ENCODE measurements around the gene TBC1D22A. TPM values are rescaled to one million over a fixed set of nuclear protein-coding genes. Genes with fewer than 3 reads are reported as not detected.

Gene TBC1D22A
- total RNA-seq, 1 donor from 2014 or later, result 87.8 TPM

- TF ChIP-seq CTCF (IDR thresholded peaks at IDR 0.05), result no peak
- peak in 1 of 2 donors; percentile 46 for DNase-seq (ENCODE audit: low spot score in 2 of 2)
- Histone ChIP-seq H3K9me3 (no peaks in the 10 kb centered on the region), H3K4me3 (no peak overlapping the region), H3K27me3 (no peaks in the 10 kb centered on the region), H3K4me1 (no peaks in the 10 kb centered on the region), H3K36me3 (no peaks in the 10 kb centered on the region), H3K27ac (no peak overlapping the region)
- intact Hi-C loops (cut with DNase I), result no loop called here
Measured at GRCh38 chr22:47204002-47204979, 441.8 kb downstream of the TBC1D22A start.

GRCh38 chr22:47205081-47205491 is 442.6 kb downstream of the TBC1D22A start:
- H3K9me3 ChIP-seq, result no peaks in the 10 kb centered on the region
- no peak overlapping the region for H3K4me3 ChIP-seq
- H3K27me3 ChIP-seq, result no peaks in the 10 kb centered on the region
- H3K27ac ChIP-seq, result no peak overlapping the region
- no peak for TF ChIP-seq CTCF (IDR thresholded peaks at IDR 0.05)
- H3K4me1 ChIP-seq, result no peaks in the 10 kb centered on the region
- DNase-seq (ENCODE audit: low spot score in 2 of 2), result peak in 1 of 2 donors; percentile 40
- intact Hi-C loops (cut with DNase I), result no loop called here
- no peaks in the 10 kb centered on the region for H3K36me3 ChIP-seq

- no peaks in the 10 kb centered on the region for H3K27me3 ChIP-seq
- intact Hi-C loops (cut with DNase I), result no loop called here
- peak in 1 of 2 donors; percentile 55 for DNase-seq (ENCODE audit: low spot score in 2 of 2)
- no peaks in the 10 kb centered on the region for H3K4me1 ChIP-seq
- H3K9me3 ChIP-seq, result no peaks in the 10 kb centered on the region
- no peak for TF ChIP-seq CTCF (IDR thresholded peaks at IDR 0.05)
- H3K27ac ChIP-seq, result no peak overlapping the region
- no peak overlapping the region for H3K4me3 ChIP-seq
- H3K36me3 ChIP-seq, result no peaks in the 10 kb centered on the region
Measured at GRCh38 chr22:47205554-47205953, 443.1 kb downstream of the TBC1D22A start.

GRCh38 chr22:47206164-47206563 is 443.7 kb downstream of the TBC1D22A start:
- Histone ChIP-seq H3K36me3 (no peaks in the 10 kb centered on the region), H3K27ac (no peak overlapping the region), H3K4me3 (no peak overlapping the region), H3K27me3 (no peaks in the 10 kb centered on the region), H3K4me1 (no peaks in the 10 kb centered on the region), H3K9me3 (no peaks in the 10 kb centered on the region)
- intact Hi-C loops (cut with DNase I), result no loop called here
- TF ChIP-seq CTCF (IDR thresholded peaks at IDR 0.05), result no peak
- no peak for DNase-seq (ENCODE audit: low spot score in 2 of 2)

GRCh38 chr22:47206666-47207218 is 444.3 kb downstream of the TBC1D22A start:
- H3K27me3 ChIP-seq, result no peaks in the 10 kb centered on the region
- H3K4me1 ChIP-seq, result no peaks in the 10 kb centered on the region
- no peaks in the 10 kb centered on the region for H3K9me3 ChIP-seq
- no peak for DNase-seq (ENCODE audit: low spot score in 2 of 2)
- no peaks in the 10 kb centered on the region for H3K36me3 ChIP-seq
- intact Hi-C loops (cut with DNase I), result no loop called here
- no peak overlapping the region for H3K27ac ChIP-seq
- no peak for TF ChIP-seq CTCF (IDR thresholded peaks at IDR 0.05)
- no peak overlapping the region for H3K4me3 ChIP-seq

Measured in ascending aorta (tissue), 2 donors.